ENCODE data around the gene KRT82.

Gene KRT82

DNA sequence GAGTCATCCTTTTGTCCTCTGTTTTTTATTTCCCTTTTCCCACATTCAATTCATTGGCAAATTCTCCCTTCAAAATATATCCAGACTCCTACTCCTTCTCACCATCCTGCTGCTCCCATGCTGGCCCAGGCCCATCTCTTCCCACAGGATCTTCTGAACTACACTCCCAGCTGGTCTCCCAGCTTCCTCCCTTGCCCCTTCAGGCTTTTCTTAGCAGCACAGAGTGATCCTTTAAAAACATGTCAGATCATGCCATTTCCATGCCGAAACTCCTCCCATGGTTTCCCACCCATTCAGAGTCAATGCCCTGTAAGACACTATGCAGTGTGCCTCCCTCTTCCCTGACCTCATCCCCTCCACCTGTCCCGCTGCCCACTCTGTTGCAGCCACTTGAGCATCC is 18.3 kb downstream of the KRT82 start:
- Histone ChIP-seq H3K36me3 (replicated peaks; ENCODE audit: insufficient read depth, low read length) (no peaks in the 10 kb centered on the region), H4K20me1 (ENCODE audit: insufficient read depth, low read length) (no peaks in the 10 kb centered on the region), H3K4me1 (ENCODE audit: low read length) (no peaks in the 10 kb centered on the region), H3K27me3 (replicated peaks; ENCODE audit: insufficient read depth, low read length) (peaks cover 70% of the 10 kb centered on the region), H3K9me3 (replicated peaks; ENCODE audit: insufficient read depth, low read length) (no peaks in the 10 kb centered on the region), H3K4me2 (ENCODE audit: low read depth, low read length) (no peak overlapping the region), H3K9me2 (replicated peaks; ENCODE audit: insufficient read depth, low read length) (no peaks in the 10 kb centered on the region), H3K4me3 (ENCODE audit: low read length) (no peak overlapping the region), H3F3A (ENCODE audit: insufficient read depth, low read length) (no peaks in the 10 kb centered on the region), H2AFZ (ENCODE audit: low read length) (no peak overlapping the region), H3K79me2 (ENCODE audit: low read length) (no peaks in the 10 kb centered on the region), H3K27ac (ENCODE audit: low read length) (no peak overlapping the region), H3K9ac (ENCODE audit: low read length) (no peak overlapping the region)
- TF ChIP-seq EZH2 (optimal IDR thresholded peaks at IDR 0.05; ENCODE audit: low read depth, low read length): no peak
- TF ChIP-seq EZH2phosphoT487 (IDR thresholded peaks at IDR 0.05; ENCODE audit: low read length): no peak
- TF ChIP-seq, protein P1, sequence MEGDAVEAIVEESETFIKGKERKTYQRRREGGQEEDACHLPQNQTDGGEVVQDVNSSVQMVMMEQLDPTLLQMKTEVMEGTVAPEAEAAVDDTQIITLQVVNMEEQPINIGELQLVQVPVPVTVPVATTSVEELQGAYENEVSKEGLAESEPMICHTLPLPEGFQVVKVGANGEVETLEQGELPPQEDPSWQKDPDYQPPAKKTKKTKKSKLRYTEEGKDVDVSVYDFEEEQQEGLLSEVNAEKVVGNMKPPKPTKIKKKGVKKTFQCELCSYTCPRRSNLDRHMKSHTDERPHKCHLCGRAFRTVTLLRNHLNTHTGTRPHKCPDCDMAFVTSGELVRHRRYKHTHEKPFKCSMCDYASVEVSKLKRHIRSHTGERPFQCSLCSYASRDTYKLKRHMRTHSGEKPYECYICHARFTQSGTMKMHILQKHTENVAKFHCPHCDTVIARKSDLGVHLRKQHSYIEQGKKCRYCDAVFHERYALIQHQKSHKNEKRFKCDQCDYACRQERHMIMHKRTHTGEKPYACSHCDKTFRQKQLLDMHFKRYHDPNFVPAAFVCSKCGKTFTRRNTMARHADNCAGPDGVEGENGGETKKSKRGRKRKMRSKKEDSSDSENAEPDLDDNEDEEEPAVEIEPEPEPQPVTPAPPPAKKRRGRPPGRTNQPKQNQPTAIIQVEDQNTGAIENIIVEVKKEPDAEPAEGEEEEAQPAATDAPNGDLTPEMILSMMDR (IDR thresholded peaks at IDR 0.05; ENCODE audit: low read length): no peak
- DNase-seq: no peak

DNA sequence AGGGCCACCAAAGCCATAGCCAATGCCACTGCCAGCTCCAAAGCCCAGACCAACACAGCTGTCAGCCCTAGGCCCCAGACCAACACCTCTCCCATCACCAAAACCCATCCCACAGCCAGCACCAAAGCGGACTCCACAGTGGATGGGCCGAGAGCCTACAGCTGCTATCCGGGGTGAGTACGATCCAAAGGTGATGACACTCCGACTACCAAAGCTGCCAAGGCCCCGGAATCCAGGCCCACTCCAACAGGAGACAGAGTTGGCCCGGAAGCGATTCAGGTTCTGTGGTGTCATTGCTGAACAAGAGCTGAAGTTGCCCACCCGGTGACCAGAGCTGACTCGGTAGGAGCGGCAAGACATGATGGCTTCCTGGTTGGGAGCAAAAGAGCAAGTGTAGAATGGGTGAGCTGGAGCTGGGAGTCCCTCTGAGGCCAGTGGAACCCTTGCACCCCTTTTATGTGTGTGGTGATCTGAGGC is 20.9 kb downstream of the KRT82 start, which contains the start of gene KRT84:
KRT84 (minus strand) TSS at position 427 of the 477 bp plus-strand sequence; CDS start at position 360, 67 bp downstream.
- Histone ChIP-seq H4K20me1 (ENCODE audit: insufficient read depth, low read length) (no peaks in the 10 kb centered on the region), H3K4me1 (ENCODE audit: low read length) (no peaks in the 10 kb centered on the region), H3K27ac (ENCODE audit: low read length) (no peak within 1 kb of the TSS), H3K4me3 (ENCODE audit: low read length) (no peak within 1 kb of the TSS), H3K27me3 (replicated peaks; ENCODE audit: insufficient read depth, low read length) (peaks cover 90% of the 10 kb centered on the region), H3F3A (ENCODE audit: insufficient read depth, low read length) (no peaks in the 10 kb centered on the region), H3K36me3 (replicated peaks; ENCODE audit: insufficient read depth, low read length) (no peaks in the 10 kb centered on the region), H3K9me2 (replicated peaks; ENCODE audit: insufficient read depth, low read length) (no peaks in the 10 kb centered on the region), H3K9me3 (replicated peaks; ENCODE audit: insufficient read depth, low read length) (no peaks in the 10 kb centered on the region), H3K9ac (ENCODE audit: low read length) (no peak within 1 kb of the TSS), H3K4me2 (ENCODE audit: low read depth, low read length) (no peak within 1 kb of the TSS), H3K79me2 (ENCODE audit: low read length) (no peaks in the 10 kb centered on the region), H2AFZ (ENCODE audit: low read length) (no peak within 1 kb of the TSS)
- TF ChIP-seq, protein P1 (IDR thresholded peaks at IDR 0.05; ENCODE audit: low read length): no peak
- TF ChIP-seq EZH2phosphoT487 (IDR thresholded peaks at IDR 0.05; ENCODE audit: low read length): no peak
- TF ChIP-seq EZH2 (optimal IDR thresholded peaks at IDR 0.05; ENCODE audit: low read depth, low read length): no peak
- DNase-seq: no peak

DNA sequence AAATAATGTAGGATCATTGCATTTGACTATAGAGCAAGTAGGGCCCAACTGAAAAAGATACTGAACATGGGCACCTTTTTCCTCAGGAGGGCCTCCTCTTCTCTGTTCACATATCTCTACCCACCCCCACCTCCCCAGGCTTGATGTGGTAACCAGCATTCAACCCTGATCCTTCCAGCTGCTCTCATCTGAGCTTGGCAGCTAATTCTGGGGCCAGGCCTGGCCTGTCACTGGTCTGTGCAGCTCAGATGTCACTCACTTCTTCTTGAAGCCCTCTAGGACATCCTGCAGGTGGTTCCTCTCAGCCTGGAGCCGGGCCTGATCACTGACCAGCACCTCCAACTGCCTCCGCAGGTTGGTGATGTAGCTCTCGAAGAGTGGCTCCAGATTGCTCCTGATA is 22.8 kb downstream of the KRT82 start:
- H2AFZ ChIP-seq (ENCODE audit: low read length): no peak overlapping the region
- no peak for TF ChIP-seq EZH2phosphoT487 (IDR thresholded peaks at IDR 0.05; ENCODE audit: low read length)
- TF ChIP-seq, protein P1 (IDR thresholded peaks at IDR 0.05; ENCODE audit: low read length): no peak
- TF ChIP-seq EZH2 (optimal IDR thresholded peaks at IDR 0.05; ENCODE audit: low read depth, low read length): no peak
- no peaks in the 10 kb centered on the region for H3K4me1 ChIP-seq (ENCODE audit: low read length)
- H3K27me3 ChIP-seq (replicated peaks; ENCODE audit: insufficient read depth, low read length): peaks cover 91% of the 10 kb centered on the region
- no peak overlapping the region for H3K27ac ChIP-seq (ENCODE audit: low read length)
- H3K4me2 ChIP-seq (ENCODE audit: low read depth, low read length): no peak overlapping the region
- H3K4me3 ChIP-seq (ENCODE audit: low read length): no peak overlapping the region
- no peaks in the 10 kb centered on the region for H3F3A ChIP-seq (ENCODE audit: insufficient read depth, low read length)
- no peaks in the 10 kb centered on the region for H3K9me3 ChIP-seq (replicated peaks; ENCODE audit: insufficient read depth, low read length)
- DNase-seq: no peak
- H3K79me2 ChIP-seq (ENCODE audit: low read length): no peaks in the 10 kb centered on the region
- H3K36me3 ChIP-seq (replicated peaks; ENCODE audit: insufficient read depth, low read length): no peaks in the 10 kb centered on the region
- H3K9me2 ChIP-seq (replicated peaks; ENCODE audit: insufficient read depth, low read length): no peaks in the 10 kb centered on the region
- H4K20me1 ChIP-seq (ENCODE audit: insufficient read depth, low read length): no peaks in the 10 kb centered on the region
- no peak overlapping the region for H3K9ac ChIP-seq (ENCODE audit: low read length)
